WTC11 (cell line): ENCODE data around the gene HAND2. TPM values are rescaled to one million over a fixed set of nuclear protein-coding genes. Genes with fewer than 3 reads are reported as not detected.

Source experiments
- ATAC-seq: fragments of 200-7000 bp; cut with Tn5 transposase; 2 replicates; pipeline ENCODE4 v1.10.0; 2021; ENCODE audit warnings: mild to moderate bottlenecking, moderate library complexity
- CTCF ChIA-PET: fragments of 300-600 bp; sonication (Branson Sonifier 250); formaldehyde crosslinking; loops from one replicate; lab custom pipeline; 2021; ENCODE audit warnings: antibody characterized with exemption; lab: Charles Lee
- POLR2A ChIA-PET: fragments of 350-600 bp; sonication (Branson Sonifier 250); formaldehyde crosslinking; loops from one replicate; lab custom pipeline; 2021; ENCODE audit warnings: antibody characterized with exemption; lab: Charles Lee
- DNase-seq: peaks from one replicate; pipeline ENCODE4 v3.0.0; 2021; ENCODE audit warnings: low spot score
- H3K27ac Mint-ChIP-seq: 2 replicates; pipeline ENCODE4 v1.8.0; 2021; ENCODE audit warnings: mixed read lengths
- H3K27me3 Mint-ChIP-seq: 2 replicates; pipeline ENCODE4 v1.8.0; 2021; ENCODE audit warnings: low read depth, mild to moderate bottlenecking, moderate library complexity, mixed read lengths
- H3K36me3 Mint-ChIP-seq: 2 replicates; pipeline ENCODE4 v1.8.0; 2021; ENCODE audit warnings: mixed read lengths
- H3K4me1 Mint-ChIP-seq: 2 replicates; pipeline ENCODE4 v1.8.0; 2022; ENCODE audit warnings: mixed read lengths
- H3K4me3 Mint-ChIP-seq: 2 replicates; pipeline ENCODE4 v1.8.0; 2021; ENCODE audit warnings: mild to moderate bottlenecking, moderate library complexity, mixed read lengths
- H3K9me3 Mint-ChIP-seq: 2 replicates; pipeline ENCODE4 v1.8.0; 2021; ENCODE audit warnings: mixed read lengths
- CDX4 ChIP-seq: fragments of 250-450 bp; sonication (Bioruptor Pico); IDR thresholded peaks from 2 replicates; pipeline ENCODE4 v1.9.0; 2021; ENCODE audit warnings: moderate library complexity, mild to moderate bottlenecking, inconsistent platforms, borderline replicate concordance
- CREB1 ChIP-seq: sonication (generic); formaldehyde crosslinking; IDR thresholded peaks from 2 replicates; pipeline ENCODE4 v1.8.0; 2023; ENCODE audit warnings: mild to moderate bottlenecking, missing genetic modification reagents
- CREM ChIP-seq: sonication (generic); formaldehyde crosslinking; IDR thresholded peaks from 2 replicates; pipeline ENCODE4 v1.8.1; 2022; ENCODE audit warnings: mild to moderate bottlenecking, missing genetic modification reagents, moderate library complexity
- E2F1 ChIP-seq: sonication (generic); formaldehyde crosslinking; IDR thresholded peaks from 2 replicates; pipeline ENCODE4 v1.8.0; 2022; ENCODE audit warnings: mild to moderate bottlenecking, missing genetic modification reagents
- EMX1 ChIP-seq: fragments of 250-450 bp; sonication (Bioruptor Pico); IDR thresholded peaks from 2 replicates; pipeline ENCODE4 v1.8.0; 2021; ENCODE audit warnings: mild to moderate bottlenecking
- FOXJ3 ChIP-seq: sonication (generic); formaldehyde crosslinking; IDR thresholded peaks from 2 replicates; pipeline ENCODE4 v1.9.0; 2021; ENCODE audit warnings: missing genetic modification reagents, mild to moderate bottlenecking, borderline replicate concordance
- MXD4 ChIP-seq: fragments of 250-450 bp; sonication (Bioruptor Pico); IDR thresholded peaks from 2 replicates; pipeline ENCODE4 v1.8.0; 2021; ENCODE audit warnings: mild to moderate bottlenecking, moderate library complexity, borderline replicate concordance
- MYBL2 ChIP-seq: sonication (generic); formaldehyde crosslinking; IDR thresholded peaks from 2 replicates; pipeline ENCODE4 v1.8.1; 2023; ENCODE audit warnings: mild to moderate bottlenecking, moderate library complexity, missing genetic modification reagents
- PRRX2 ChIP-seq: fragments of 250-450 bp; sonication (Bioruptor Pico); IDR thresholded peaks from 2 replicates; pipeline ENCODE4 v1.8.0; 2021; ENCODE audit warnings: mild to moderate bottlenecking
- ZNF423 ChIP-seq: fragments of 250-450 bp; sonication (Bioruptor Pico); IDR thresholded peaks from 2 replicates; pipeline ENCODE4 v2.1.2; 2022; ENCODE audit warnings: mild to moderate bottlenecking, moderate library complexity
- ZNF512 ChIP-seq: sonication (generic); formaldehyde crosslinking; IDR thresholded peaks from 2 replicates; pipeline ENCODE4 v1.8.1; 2022; ENCODE audit warnings: missing genetic modification reagents, borderline replicate concordance
- ZSCAN18 ChIP-seq: fragments of 250-450 bp; sonication (Bioruptor Pico); IDR thresholded peaks from 2 replicates; pipeline ENCODE4 v2.1.2; 2022; ENCODE audit warnings: mild to moderate bottlenecking, moderate library complexity
- total RNA-seq: library from RNA; stranded (reverse); gene quantifications from 3 replicates; pipeline ENCODE4 v1.2.3, GENCODE V29; 2021
- TF ChIP-seq, protein P1 (sequence below): sonication (generic); formaldehyde crosslinking; IDR thresholded peaks from 2 replicates; pipeline ENCODE4 v1.8.1; 2022; ENCODE audit warnings: low read depth, missing genetic modification reagents, borderline replicate concordance
- TF ChIP-seq, protein P2 (sequence below): fragments of 250-450 bp; sonication (Bioruptor Pico); IDR thresholded peaks from 2 replicates; pipeline ENCODE4 v1.9.0; 2021; ENCODE audit warnings: mild to moderate bottlenecking, borderline replicate concordance
- TF ChIP-seq, protein P3 (sequence below): sonication (generic); formaldehyde crosslinking; IDR thresholded peaks from 2 replicates; pipeline ENCODE4 v1.8.1; 2022; ENCODE audit warnings: mild to moderate bottlenecking, moderate library complexity, missing genetic modification reagents

HAND2 gene
- total RNA-seq, 1 experiment from 2014 or later = 0.13 TPM

- no peak overlapping the region for H3K27ac Mint-ChIP-seq
- POLR2A ChIA-PET = no interaction called here
- no peak overlapping the region for H3K4me3 Mint-ChIP-seq
- CTCF ChIA-PET = interaction anchor here (1.4 kb wide), 1 partner anchor 188 kb away, joined by 3 read pairs; no protein-coding TSS in a partner anchor
- ATAC-seq (no peak), DNase-seq (no peak)
- H3K27me3 Mint-ChIP-seq = no peaks in the 10 kb centered on the region
- H3K36me3 Mint-ChIP-seq = no peaks in the 10 kb centered on the region
- 0 out of 2 replicates have a peak, but pooled peaks cover 4% of the 10 kb centered on the region for H3K9me3 Mint-ChIP-seq
- no peak for TF ChIP-seq MXD4 (CRISPR knock-in tag)
- TF ChIP-seq, protein P1, sequence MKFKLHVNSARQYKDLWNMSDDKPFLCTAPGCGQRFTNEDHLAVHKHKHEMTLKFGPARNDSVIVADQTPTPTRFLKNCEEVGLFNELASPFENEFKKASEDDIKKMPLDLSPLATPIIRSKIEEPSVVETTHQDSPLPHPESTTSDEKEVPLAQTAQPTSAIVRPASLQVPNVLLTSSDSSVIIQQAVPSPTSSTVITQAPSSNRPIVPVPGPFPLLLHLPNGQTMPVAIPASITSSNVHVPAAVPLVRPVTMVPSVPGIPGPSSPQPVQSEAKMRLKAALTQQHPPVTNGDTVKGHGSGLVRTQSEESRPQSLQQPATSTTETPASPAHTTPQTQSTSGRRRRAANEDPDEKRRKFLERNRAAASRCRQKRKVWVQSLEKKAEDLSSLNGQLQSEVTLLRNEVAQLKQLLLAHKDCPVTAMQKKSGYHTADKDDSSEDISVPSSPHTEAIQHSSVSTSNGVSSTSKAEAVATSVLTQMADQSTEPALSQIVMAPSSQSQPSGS (CRISPR knock-in tag) = no peak
- TF ChIP-seq, protein P2, sequence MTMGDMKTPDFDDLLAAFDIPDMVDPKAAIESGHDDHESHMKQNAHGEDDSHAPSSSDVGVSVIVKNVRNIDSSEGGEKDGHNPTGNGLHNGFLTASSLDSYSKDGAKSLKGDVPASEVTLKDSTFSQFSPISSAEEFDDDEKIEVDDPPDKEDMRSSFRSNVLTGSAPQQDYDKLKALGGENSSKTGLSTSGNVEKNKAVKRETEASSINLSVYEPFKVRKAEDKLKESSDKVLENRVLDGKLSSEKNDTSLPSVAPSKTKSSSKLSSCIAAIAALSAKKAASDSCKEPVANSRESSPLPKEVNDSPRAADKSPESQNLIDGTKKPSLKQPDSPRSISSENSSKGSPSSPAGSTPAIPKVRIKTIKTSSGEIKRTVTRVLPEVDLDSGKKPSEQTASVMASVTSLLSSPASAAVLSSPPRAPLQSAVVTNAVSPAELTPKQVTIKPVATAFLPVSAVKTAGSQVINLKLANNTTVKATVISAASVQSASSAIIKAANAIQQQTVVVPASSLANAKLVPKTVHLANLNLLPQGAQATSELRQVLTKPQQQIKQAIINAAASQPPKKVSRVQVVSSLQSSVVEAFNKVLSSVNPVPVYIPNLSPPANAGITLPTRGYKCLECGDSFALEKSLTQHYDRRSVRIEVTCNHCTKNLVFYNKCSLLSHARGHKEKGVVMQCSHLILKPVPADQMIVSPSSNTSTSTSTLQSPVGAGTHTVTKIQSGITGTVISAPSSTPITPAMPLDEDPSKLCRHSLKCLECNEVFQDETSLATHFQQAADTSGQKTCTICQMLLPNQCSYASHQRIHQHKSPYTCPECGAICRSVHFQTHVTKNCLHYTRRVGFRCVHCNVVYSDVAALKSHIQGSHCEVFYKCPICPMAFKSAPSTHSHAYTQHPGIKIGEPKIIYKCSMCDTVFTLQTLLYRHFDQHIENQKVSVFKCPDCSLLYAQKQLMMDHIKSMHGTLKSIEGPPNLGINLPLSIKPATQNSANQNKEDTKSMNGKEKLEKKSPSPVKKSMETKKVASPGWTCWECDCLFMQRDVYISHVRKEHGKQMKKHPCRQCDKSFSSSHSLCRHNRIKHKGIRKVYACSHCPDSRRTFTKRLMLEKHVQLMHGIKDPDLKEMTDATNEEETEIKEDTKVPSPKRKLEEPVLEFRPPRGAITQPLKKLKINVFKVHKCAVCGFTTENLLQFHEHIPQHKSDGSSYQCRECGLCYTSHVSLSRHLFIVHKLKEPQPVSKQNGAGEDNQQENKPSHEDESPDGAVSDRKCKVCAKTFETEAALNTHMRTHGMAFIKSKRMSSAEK = no peak
- no peak for TF ChIP-seq PRRX2 (CRISPR knock-in tag)
- no peak for TF ChIP-seq CREM (CRISPR knock-in tag)
- H3K4me1 Mint-ChIP-seq = no peaks in the 10 kb centered on the region
Measured at GRCh38 chr4:173564461-173564860, 34.4 kb upstream of the HAND2 start.

- no peaks in the 10 kb centered on the region for H3K27me3 Mint-ChIP-seq
- DNase-seq (no peak), ATAC-seq (no peak)
- no peak overlapping the region for H3K27ac Mint-ChIP-seq
- no peaks in the 10 kb centered on the region for H3K9me3 Mint-ChIP-seq
- POLR2A ChIA-PET = no interaction called here
- peaks cover 10% of the 10 kb centered on the region for H3K4me1 Mint-ChIP-seq
- no peak overlapping the region for H3K4me3 Mint-ChIP-seq
- H3K36me3 Mint-ChIP-seq = no peaks in the 10 kb centered on the region
- CTCF ChIA-PET = no interaction called here
- no peak for TF ChIP-seq EMX1 (CRISPR knock-in tag)
- no peak for TF ChIP-seq CDX4 (CRISPR knock-in tag)
Measured at GRCh38 chr4:173560896-173561295, 30.9 kb upstream of the HAND2 start.

DNA sequence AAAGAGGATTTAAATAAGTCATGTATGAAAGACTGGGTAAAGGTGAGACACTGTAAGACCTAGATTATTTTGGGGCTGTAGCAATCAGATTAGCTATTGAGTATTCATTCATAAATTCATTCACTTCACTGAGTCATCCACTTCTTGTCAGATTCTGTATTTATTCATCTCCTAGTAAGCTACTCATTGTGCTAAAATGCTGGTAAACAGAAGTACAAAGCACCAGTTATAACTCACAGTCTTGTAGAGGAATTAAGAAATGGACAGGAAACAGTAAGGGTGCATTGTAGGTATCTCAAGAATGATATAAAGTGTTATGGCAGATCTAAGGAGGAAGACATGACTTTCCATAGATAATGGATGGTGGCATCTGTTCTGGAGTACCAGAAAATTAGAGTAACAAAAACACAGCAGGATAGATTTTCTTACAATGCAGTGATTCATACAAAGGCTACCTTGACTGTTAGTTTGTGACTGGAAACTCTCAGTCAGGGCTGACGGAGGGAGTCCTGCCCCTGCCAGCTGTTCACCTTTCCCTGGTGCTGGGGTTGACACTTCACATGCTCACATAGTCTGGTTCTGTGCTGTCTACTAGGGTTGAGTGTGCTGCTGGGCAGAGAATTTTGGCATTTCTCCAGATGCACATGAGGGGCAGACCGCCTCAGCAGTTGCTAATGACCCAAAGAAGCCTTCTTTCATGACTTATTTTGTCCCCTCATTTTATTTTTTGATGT, 26.5 kb upstream of the HAND2 start:
- no peaks in the 10 kb centered on the region for H3K9me3 Mint-ChIP-seq
- no peaks in the 10 kb centered on the region; the same call in 1 of the 2 replicates for H3K27me3 Mint-ChIP-seq
- no peak overlapping the region for H3K4me3 Mint-ChIP-seq
- ChIA-PET POLR2A (no interaction called here), CTCF (no interaction called here)
- no peak overlapping the region for H3K27ac Mint-ChIP-seq
- no peak for DNase-seq
- peaks cover 10% of the 10 kb centered on the region for H3K4me1 Mint-ChIP-seq
- ATAC-seq = peak; percentile 80
- H3K36me3 Mint-ChIP-seq = no peaks in the 10 kb centered on the region
- TF ChIP-seq FOXJ3 (CRISPR knock-in tag) (no peak), CREB1 (CRISPR knock-in tag) (no peak), E2F1 (CRISPR knock-in tag) (no peak), MYBL2 (CRISPR knock-in tag) (no peak), ZSCAN18 (CRISPR knock-in tag) (no peak), ZNF423 (CRISPR knock-in tag) (no peak), ZNF512 (no peak)
- TF ChIP-seq, protein P3, sequence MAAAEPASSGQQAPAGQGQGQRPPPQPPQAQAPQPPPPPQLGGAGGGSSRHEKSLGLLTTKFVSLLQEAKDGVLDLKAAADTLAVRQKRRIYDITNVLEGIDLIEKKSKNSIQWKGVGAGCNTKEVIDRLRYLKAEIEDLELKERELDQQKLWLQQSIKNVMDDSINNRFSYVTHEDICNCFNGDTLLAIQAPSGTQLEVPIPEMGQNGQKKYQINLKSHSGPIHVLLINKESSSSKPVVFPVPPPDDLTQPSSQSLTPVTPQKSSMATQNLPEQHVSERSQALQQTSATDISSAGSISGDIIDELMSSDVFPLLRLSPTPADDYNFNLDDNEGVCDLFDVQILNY (CRISPR knock-in tag) = no peak
